Measurements from ENCODE around the gene C17orf67.

DNA sequence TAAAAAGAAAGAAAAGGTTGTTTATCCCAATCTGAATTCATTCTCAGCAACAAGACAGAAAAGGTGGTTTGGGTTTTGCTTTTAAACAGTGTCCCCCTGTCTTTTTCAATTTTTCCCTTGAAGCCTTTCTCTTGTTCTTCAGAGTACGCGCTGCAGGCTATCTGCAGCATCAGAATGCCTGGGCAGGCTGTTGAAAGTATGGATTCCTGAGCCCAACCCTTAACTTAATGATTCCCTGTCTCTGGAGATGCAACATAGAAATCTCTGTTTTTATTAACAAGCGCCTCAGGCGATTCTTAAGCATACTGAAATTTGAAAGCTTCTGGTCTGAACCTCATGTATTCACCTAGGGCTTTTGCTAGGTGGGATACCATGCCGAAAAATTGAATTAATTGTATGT lies 32.4 kb upstream of the C17orf67 start:
- TF ChIP-seq, protein P1, sequence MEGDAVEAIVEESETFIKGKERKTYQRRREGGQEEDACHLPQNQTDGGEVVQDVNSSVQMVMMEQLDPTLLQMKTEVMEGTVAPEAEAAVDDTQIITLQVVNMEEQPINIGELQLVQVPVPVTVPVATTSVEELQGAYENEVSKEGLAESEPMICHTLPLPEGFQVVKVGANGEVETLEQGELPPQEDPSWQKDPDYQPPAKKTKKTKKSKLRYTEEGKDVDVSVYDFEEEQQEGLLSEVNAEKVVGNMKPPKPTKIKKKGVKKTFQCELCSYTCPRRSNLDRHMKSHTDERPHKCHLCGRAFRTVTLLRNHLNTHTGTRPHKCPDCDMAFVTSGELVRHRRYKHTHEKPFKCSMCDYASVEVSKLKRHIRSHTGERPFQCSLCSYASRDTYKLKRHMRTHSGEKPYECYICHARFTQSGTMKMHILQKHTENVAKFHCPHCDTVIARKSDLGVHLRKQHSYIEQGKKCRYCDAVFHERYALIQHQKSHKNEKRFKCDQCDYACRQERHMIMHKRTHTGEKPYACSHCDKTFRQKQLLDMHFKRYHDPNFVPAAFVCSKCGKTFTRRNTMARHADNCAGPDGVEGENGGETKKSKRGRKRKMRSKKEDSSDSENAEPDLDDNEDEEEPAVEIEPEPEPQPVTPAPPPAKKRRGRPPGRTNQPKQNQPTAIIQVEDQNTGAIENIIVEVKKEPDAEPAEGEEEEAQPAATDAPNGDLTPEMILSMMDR (optimal IDR thresholded peaks at IDR 0.05 in 1 of 3, IDR thresholded peaks at IDR 0.05 in 1 of 3, conservative IDR thresholded peaks at IDR 0.05 in 1 of 3; ENCODE audit: extremely low read depth in 1 of 3, insufficient read depth in 2 of 3, low read length in 3 of 3), result no peak
- no peak for TF ChIP-seq EZH2 (IDR thresholded peaks at IDR 0.05; ENCODE audit: low read length)

All from keratinocyte (primary cell).